ENCODE measurements around the gene NR2C1. TPM values are rescaled to one million over a fixed set of nuclear protein-coding genes. Genes with fewer than 3 reads are reported as not detected.

NR2C1 gene
- total and polyA plus RNA-seq, 2 of the 8 experiments (the other 6 are each of a cell fraction or from before 2014, with no cell fraction given), result 22.8 to 48.3 TPM

- TF ChIP-seq USF2 (IDR thresholded peaks at IDR 0.05; ENCODE audit: low read length), result no peak
- TF ChIP-seq ATF2 (IDR thresholded peaks at IDR 0.05; ENCODE audit: low read length), result no peak
These were observed 45.4 kb upstream of the NR2C1 start (continued) for GRCh38 chr12:95118788-95119179.
